Measurements from ENCODE around the gene ASPSCR1. TPM values are rescaled to one million over a fixed set of nuclear protein-coding genes. Genes with fewer than 3 reads are reported as not detected.

The ASPSCR1 gene
- total RNA-seq, 2 donors from 2014 or later = 21.6 to 46.8 TPM

DNA sequence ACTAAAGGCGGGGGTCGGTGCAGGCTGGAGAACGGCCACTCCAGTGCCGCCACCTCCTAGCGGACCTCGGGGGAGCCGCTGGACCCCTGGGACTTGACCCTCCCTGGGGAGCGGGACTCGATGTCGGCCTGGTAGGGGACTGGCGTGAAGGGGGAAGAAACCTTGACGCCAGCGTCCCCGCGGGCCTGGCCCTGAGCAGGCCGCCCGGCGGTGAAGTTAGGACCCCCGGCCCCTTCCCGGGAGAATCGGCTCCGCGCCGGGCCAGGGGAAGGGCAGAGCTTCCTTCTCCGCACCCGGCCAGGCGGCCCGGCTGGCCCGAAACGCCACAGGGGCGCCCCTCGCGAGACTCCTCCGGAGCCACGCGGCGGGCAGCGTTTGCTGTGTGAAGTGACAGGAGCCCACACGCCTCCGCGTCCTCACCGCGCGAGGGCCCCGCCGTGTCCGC is 87.8 kb downstream of the ASPSCR1 start:
- no peak for DNase-seq (ENCODE audit: low spot score)
- no peak overlapping the region for H3K27ac Mint-ChIP-seq
- H3K9me3 Mint-ChIP-seq = no peaks in the 10 kb centered on the region

DNA sequence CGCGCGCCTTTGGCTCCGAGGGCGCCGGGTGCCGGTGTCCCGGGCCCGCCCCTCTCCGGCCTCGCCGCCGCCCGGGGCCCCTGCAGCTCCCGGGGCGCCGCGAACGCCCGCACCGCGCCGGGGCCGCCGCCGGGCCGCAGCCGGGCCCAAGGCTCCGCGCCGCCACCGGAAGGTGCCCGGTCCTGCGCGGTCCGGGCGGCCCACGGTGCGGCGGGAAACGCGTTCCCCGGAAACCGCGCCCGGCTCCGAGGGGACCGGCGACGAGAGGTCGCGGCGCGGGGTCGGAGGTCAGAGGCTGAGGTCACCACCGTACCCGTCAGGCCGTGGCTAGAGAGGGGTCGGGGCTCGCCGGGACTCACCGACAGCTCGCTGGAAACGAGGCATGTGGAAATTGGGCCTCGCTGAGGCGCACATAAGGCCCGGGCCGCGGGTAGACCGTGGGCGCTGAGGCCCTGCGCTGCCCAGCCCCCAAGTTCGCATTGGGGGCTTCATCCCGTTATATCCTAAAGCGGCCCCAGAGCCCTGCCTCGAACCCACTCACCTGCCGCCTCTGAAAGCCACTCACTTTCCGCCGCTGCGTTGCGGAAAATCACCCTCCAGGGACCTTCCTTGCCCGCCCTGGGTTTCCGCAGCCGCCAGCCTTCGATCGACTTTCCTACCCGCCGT is 88.3 kb downstream of the ASPSCR1 start, which contains the start of gene DUS1L:
DUS1L (minus strand) TSS at position 167 of the 666 bp plus-strand sequence. CDS start 745 bp downstream, outside the sequence.
- ATAC-seq = peak; percentile 93 to 94

More for the DNA sequence above, 87.8 kb downstream of the ASPSCR1 start:
- ATAC-seq = peak; percentile 63 to 73
- Mint-ChIP-seq H3K4me1 (ENCODE audit: low read depth in 2 of 2) (peaks cover 0 to 7% of the 10 kb centered on the region in 2 donors), H3K4me3 (peak overlapping the region; percentile 51), H3K36me3 (no peaks in the 10 kb centered on the region), H3K27me3 (no peaks in the 10 kb centered on the region)

More for the DNA sequence above, 88.3 kb downstream of the ASPSCR1 start, which contains the start of gene DUS1L:
- Mint-ChIP-seq H3K27ac (peak within 1 kb of the TSS; percentile 75 to 89), H3K36me3 (no peaks in the 10 kb centered on the region), H3K4me1 (ENCODE audit: low read depth in 2 of 2) (peaks cover 0 to 6% of the 10 kb centered on the region in 2 donors), H3K4me3 (peak within 1 kb of the TSS; percentile 82), H3K27me3 (no peaks in the 10 kb centered on the region), H3K9me3 (no peaks in the 10 kb centered on the region)
- peak; percentile 81 for DNase-seq (ENCODE audit: low spot score)

Other genes starting within 250 kb of the ASPSCR1 start
- not detected for gene GCGR, start 173.5 kb upstream of the ASPSCR1 start, total RNA-seq
- 100 to 1,000 TPM in 1 of 2 donors, 10 to 100 TPM in 1; 83.9 to 104 TPM for gene MCRIP1, start 144.3 kb upstream of the ASPSCR1 start, total RNA-seq
- gene PPP1R27, start 142.6 kb upstream of the ASPSCR1 start, total RNA-seq = not detected
- gene P4HB, start 117.1 kb upstream of the ASPSCR1 start, total RNA-seq = 100 to 1,000 TPM; 691 to 774 TPM
- 100 to 1,000 TPM; 874 to 929 TPM for gene ARHGDIA, start 106.3 kb upstream of the ASPSCR1 start, total RNA-seq
- 100 to 1,000 TPM; 159 to 302 TPM for gene ALYREF, start 86.0 kb upstream of the ASPSCR1 start, total RNA-seq
- 100 to 1,000 TPM in 1 of 2 donors, 10 to 100 TPM in 1; 81.3 to 112 TPM for gene ANAPC11, start 85.9 kb upstream of the ASPSCR1 start, total RNA-seq
- gene NPB, start 75.4 kb upstream of the ASPSCR1 start, total RNA-seq = under 1 TPM; 0.17 to 0.50 TPM
- gene PCYT2, start 66.2 kb upstream of the ASPSCR1 start, total RNA-seq = 10 to 100 TPM; 30.4 to 36.5 TPM
- gene SIRT7, start 59.5 kb upstream of the ASPSCR1 start, total RNA-seq = 10 to 100 TPM; 69.4 to 77.6 TPM
- gene MAFG, start 49.9 kb upstream of the ASPSCR1 start, total RNA-seq = 10 to 100 TPM; 26.7 to 49.4 TPM
- gene PYCR1, start 40.3 kb upstream of the ASPSCR1 start, total RNA-seq = 10 to 100 TPM; 18.3 to 56.1 TPM
- not detected for gene MYADML2, start 30.4 kb upstream of the ASPSCR1 start, total RNA-seq
- gene NOTUM, start 16.4 kb upstream of the ASPSCR1 start, total RNA-seq = under 1 TPM in 1 of 2 donors, not detected in 1; 0.17 TPM
- gene CENPX, start 45.2 kb downstream of the ASPSCR1 start, total RNA-seq = 100 to 1,000 TPM in 1 of 2 donors, 10 to 100 TPM in 1; 82.6 to 174 TPM
- 10 to 100 TPM; 16.1 to 42.3 TPM for gene LRRC45, start 45.7 kb downstream of the ASPSCR1 start, total RNA-seq
- gene RAC3, start 54.0 kb downstream of the ASPSCR1 start, total RNA-seq = 1 to 10 TPM; 3.0 to 6.1 TPM
- gene DCXR, start 60.1 kb downstream of the ASPSCR1 start, total RNA-seq = 100 to 1,000 TPM in 1 of 2 donors, 10 to 100 TPM in 1; 95.7 to 136 TPM
- 10 to 100 TPM; 18.2 to 23.1 TPM for gene RFNG, start 74.2 kb downstream of the ASPSCR1 start, total RNA-seq
- gene GPS1, start 74.3 kb downstream of the ASPSCR1 start, total RNA-seq = 100 to 1,000 TPM; 112 to 114 TPM
- gene DUS1L, start 88.2 kb downstream of the ASPSCR1 start, total RNA-seq = 100 to 1,000 TPM; 125 to 196 TPM
- gene FASN, start 120.6 kb downstream of the ASPSCR1 start, total RNA-seq = 100 to 1,000 TPM; 195 to 451 TPM
- 10 to 100 TPM; 34.0 to 82.2 TPM for gene CCDC57, start 235.2 kb downstream of the ASPSCR1 start, total RNA-seq